Measurements from ENCODE around the gene HLA-DOB. TPM values are rescaled to one million over a fixed set of nuclear protein-coding genes. Genes with fewer than 3 reads are reported as not detected.
"Not testable (repeated sequence)": the region's sequence is repeated elsewhere in the genome, so short reads cannot be mapped to it uniquely, and the experiment has no call there.

Gene HLA-DOB
- total RNA-seq, 2 experiments from 2014 or later: 48.1 to 57.1 TPM

DNA sequence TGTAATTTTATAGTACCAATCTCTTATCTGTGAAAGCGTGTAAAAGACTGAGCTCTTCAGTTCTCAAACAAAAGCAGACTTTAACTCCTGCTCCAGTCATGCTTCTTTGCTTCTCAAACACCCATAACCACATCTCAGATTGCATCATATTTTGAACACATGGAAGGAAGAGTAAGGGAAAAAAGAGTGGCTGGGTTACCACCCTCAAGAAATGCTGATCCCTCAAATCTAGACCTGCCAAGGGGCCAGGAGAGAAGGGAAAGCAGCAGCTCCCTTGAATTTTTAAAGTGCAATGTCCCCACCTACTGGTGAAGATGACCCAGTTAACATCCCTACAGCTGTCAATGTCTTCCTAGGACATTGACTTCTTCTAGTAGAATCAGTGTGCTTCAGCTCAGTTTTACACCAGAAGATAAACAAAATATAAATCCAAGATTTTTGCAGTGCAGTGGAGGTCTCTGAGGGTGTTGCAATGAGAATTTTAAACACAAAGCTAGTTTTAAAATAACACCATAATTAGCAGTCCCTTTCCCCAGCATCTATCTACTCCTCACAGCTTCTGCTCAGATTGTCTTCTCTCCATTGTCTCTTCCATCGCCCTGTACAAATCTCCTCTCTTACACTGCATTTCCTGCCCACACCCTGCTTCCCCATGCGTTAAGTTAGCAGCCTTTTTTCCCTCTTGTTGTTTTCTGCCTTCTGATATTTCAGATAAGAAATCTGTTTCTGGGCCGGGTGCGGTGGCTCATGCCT lies 30.8 kb downstream of the HLA-DOB start:
- POLR2A ChIA-PET: interaction anchor here (0.6 to 1.0 kb wide), 5 partner anchors 10 to 656 kb away, joined by 3 to 4 read pairs (median 4); partner anchors contain the start of gene FKBPL
- H3K4me3 ChIP-seq (ENCODE audit: low read depth, low read length, poor library complexity, severe bottlenecking): no peak overlapping the region
- no peak overlapping the region; the same call in 1 of the 2 replicates for H2AFZ ChIP-seq (ENCODE audit: low read length)
- BruUV-seq (replicated peaks): no TSS peak
- intact Hi-C loops (cut with micrococcal nuclease; ENCODE audit: unreplicated experiment): loop anchor here (1.0 to 2.0 kb wide), 3 partner anchors 86 to 371 kb away; no protein-coding TSS in a partner anchor
- H3K27ac ChIP-seq (ENCODE audit: low read depth, low read length, poor library complexity, severe bottlenecking): no peak overlapping the region
- no peaks in the 10 kb centered on the region for H3K9me2 ChIP-seq (ENCODE audit: insufficient read depth, low read length)
- H3K36me3 ChIP-seq (ENCODE audit: insufficient read depth, low read length): no peaks in the 10 kb centered on the region
- no peaks in the 10 kb centered on the region for H3K9me3 ChIP-seq (ENCODE audit: low read length)
- TF ChIP-seq EZH2phosphoT487 (IDR thresholded peaks at IDR 0.05; ENCODE audit: borderline replicate concordance, low read depth, low read length): no peak
- TF ChIP-seq, protein P1, sequence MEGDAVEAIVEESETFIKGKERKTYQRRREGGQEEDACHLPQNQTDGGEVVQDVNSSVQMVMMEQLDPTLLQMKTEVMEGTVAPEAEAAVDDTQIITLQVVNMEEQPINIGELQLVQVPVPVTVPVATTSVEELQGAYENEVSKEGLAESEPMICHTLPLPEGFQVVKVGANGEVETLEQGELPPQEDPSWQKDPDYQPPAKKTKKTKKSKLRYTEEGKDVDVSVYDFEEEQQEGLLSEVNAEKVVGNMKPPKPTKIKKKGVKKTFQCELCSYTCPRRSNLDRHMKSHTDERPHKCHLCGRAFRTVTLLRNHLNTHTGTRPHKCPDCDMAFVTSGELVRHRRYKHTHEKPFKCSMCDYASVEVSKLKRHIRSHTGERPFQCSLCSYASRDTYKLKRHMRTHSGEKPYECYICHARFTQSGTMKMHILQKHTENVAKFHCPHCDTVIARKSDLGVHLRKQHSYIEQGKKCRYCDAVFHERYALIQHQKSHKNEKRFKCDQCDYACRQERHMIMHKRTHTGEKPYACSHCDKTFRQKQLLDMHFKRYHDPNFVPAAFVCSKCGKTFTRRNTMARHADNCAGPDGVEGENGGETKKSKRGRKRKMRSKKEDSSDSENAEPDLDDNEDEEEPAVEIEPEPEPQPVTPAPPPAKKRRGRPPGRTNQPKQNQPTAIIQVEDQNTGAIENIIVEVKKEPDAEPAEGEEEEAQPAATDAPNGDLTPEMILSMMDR (conservative IDR thresholded peaks at IDR 0.05; ENCODE audit: low read length): peak; percentile 85
- H3K79me2 ChIP-seq (ENCODE audit: insufficient read depth, low read depth, low read length): no peaks in the 10 kb centered on the region
- no peak overlapping the region for H3K4me2 ChIP-seq (ENCODE audit: low read length)
- H4K20me1 ChIP-seq (ENCODE audit: insufficient read depth, low read length): no peaks in the 10 kb centered on the region
- no peaks in the 10 kb centered on the region for H3K4me1 ChIP-seq (ENCODE audit: insufficient read depth, low read length, poor library complexity, severe bottlenecking)
- peak; percentile 73 for DNase-seq (ENCODE audit: low spot score)
- CTCF ChIA-PET (ENCODE audit: unreplicated experiment): interaction anchor here (0.6 to 1.1 kb wide), 2 partner anchors 15 to 373 kb away, joined by 3 to 4 read pairs; no protein-coding TSS in a partner anchor

DNA sequence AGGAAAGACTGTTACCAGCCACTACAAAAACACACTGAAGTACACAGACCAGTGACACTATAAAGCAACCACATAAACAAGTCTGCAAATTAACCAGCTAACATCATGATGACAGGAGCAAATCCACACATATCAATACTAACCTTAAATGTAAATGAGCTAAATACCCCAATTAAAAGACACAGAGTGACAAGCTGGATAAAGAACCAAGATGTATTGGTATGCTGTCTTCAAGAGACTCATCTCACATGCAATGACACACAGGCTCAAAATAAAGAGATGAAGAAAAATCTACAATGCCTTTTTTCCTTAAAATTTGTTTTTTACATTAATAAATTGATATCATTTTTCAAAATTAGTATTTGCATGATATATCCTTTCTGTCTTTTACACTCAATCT lies 33.9 kb downstream of the HLA-DOB start:
- intact Hi-C loops (cut with micrococcal nuclease; ENCODE audit: unreplicated experiment); H3K36me3 ChIP-seq (ENCODE audit: insufficient read depth, low read length); H3K9me2 ChIP-seq (ENCODE audit: insufficient read depth, low read length); H3K4me2 ChIP-seq (ENCODE audit: low read length); H4K20me1 ChIP-seq (ENCODE audit: insufficient read depth, low read length); CTCF ChIA-PET (ENCODE audit: unreplicated experiment); DNase-seq (ENCODE audit: low spot score); H2AFZ ChIP-seq (ENCODE audit: low read length); H3K9me3 ChIP-seq (ENCODE audit: low read length); H3K27ac ChIP-seq (ENCODE audit: low read depth, low read length, poor library complexity, severe bottlenecking); H3K79me2 ChIP-seq (ENCODE audit: insufficient read depth, low read depth, low read length); BruUV-seq (replicated peaks); H3K4me1 ChIP-seq (ENCODE audit: insufficient read depth, low read length, poor library complexity, severe bottlenecking); H3K4me3 ChIP-seq (ENCODE audit: low read depth, low read length, poor library complexity, severe bottlenecking): not testable (repeated sequence)
- POLR2A ChIA-PET: interaction anchor here (1.5 kb wide), 1 partner anchor 15 kb away, joined by 3 read pairs; no protein-coding TSS in a partner anchor

DNA sequence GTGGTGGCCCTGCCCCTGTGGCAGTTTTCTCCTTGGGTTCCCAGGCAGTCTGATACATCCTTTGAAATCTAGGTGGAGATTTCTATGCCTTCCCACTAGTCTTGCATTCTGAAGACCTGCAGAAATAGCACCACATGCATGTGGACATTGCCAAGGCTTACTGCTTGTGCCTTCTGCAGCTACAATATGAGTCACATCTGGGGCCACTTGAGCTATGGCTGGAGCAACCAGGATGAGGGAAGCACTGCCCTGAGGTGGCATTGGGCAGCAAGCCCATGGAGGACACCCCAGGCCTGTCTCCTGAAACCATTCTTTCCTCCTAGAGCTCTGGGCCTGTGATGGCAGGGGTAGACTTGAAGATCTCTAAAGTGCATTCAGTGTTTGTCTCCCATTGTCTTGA lies 37.8 kb downstream of the HLA-DOB start:
- Histone ChIP-seq H2AFZ (ENCODE audit: low read length) (no peak overlapping the region), H3K9me2 (ENCODE audit: insufficient read depth, low read length) (no peaks in the 10 kb centered on the region), H3K4me1 (ENCODE audit: insufficient read depth, low read length, poor library complexity, severe bottlenecking) (no peaks in the 10 kb centered on the region), H3K36me3 (ENCODE audit: insufficient read depth, low read length) (no peaks in the 10 kb centered on the region), H3K9me3 (ENCODE audit: low read length) (no peaks in the 10 kb centered on the region), H3K79me2 (ENCODE audit: insufficient read depth, low read depth, low read length) (no peaks in the 10 kb centered on the region), H4K20me1 (ENCODE audit: insufficient read depth, low read length) (no peaks in the 10 kb centered on the region), H3K27ac (ENCODE audit: low read depth, low read length, poor library complexity, severe bottlenecking) (no peak overlapping the region), H3K4me3 (ENCODE audit: low read depth, low read length, poor library complexity, severe bottlenecking) (no peak overlapping the region), H3K4me2 (ENCODE audit: low read length) (no peak overlapping the region)
- TF ChIP-seq, protein P1 (conservative IDR thresholded peaks at IDR 0.05; ENCODE audit: low read length): no peak
- no peak for TF ChIP-seq EZH2phosphoT487 (IDR thresholded peaks at IDR 0.05; ENCODE audit: borderline replicate concordance, low read depth, low read length)
- ChIA-PET CTCF (ENCODE audit: unreplicated experiment) (no interaction called here), POLR2A (interaction anchor here (0.9 to 1.3 kb wide), 2 partner anchors 67 to 333 kb away, joined by 3 to 6 read pairs; no protein-coding TSS in a partner anchor)
- BruUV-seq (replicated peaks): no TSS peak
- no peak for DNase-seq (ENCODE audit: low spot score)
- intact Hi-C loops (cut with micrococcal nuclease; ENCODE audit: unreplicated experiment): no loop called here
